GM12801 (cell line): Measurements from ENCODE around the gene RRP7A.

Experiments used
- TF ChIP-seq, protein P1 (sequence below): IDR thresholded peaks from one replicate; pipeline ENCODE4 v1.5.1; 2011; ENCODE audit warnings: control low read depth; ENCODE audit not compliant: insufficient read length; ENCODE audit errors: extremely low read depth

The RRP7A gene

GRCh38 chr22:42473484-42474193 is 46.0 kb downstream of the RRP7A start:
- TF ChIP-seq, protein P1, sequence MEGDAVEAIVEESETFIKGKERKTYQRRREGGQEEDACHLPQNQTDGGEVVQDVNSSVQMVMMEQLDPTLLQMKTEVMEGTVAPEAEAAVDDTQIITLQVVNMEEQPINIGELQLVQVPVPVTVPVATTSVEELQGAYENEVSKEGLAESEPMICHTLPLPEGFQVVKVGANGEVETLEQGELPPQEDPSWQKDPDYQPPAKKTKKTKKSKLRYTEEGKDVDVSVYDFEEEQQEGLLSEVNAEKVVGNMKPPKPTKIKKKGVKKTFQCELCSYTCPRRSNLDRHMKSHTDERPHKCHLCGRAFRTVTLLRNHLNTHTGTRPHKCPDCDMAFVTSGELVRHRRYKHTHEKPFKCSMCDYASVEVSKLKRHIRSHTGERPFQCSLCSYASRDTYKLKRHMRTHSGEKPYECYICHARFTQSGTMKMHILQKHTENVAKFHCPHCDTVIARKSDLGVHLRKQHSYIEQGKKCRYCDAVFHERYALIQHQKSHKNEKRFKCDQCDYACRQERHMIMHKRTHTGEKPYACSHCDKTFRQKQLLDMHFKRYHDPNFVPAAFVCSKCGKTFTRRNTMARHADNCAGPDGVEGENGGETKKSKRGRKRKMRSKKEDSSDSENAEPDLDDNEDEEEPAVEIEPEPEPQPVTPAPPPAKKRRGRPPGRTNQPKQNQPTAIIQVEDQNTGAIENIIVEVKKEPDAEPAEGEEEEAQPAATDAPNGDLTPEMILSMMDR: no peak

- TF ChIP-seq, protein P1: no peak
These were observed 46.9 kb downstream of the RRP7A start for GRCh38 chr22:42472671-42473070.

DNA sequence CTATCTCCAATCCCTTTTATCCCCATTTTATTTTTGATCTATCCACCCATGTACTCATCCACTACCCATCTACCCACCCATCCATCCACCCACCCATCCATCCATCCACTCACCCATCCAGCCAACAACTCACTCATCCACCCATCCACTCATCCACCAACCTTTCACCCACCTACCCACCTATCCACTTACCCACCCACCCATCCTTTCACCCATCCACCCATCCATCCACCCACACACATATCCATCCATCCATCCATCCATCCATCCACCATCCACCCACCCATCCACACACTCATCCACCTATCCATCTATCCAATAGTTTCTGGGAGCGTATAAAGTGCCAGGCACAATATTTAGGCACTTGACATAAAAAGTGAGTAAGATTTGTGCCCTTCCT is 48.2 kb downstream of the RRP7A start:
- TF ChIP-seq, protein P1: no peak

DNA sequence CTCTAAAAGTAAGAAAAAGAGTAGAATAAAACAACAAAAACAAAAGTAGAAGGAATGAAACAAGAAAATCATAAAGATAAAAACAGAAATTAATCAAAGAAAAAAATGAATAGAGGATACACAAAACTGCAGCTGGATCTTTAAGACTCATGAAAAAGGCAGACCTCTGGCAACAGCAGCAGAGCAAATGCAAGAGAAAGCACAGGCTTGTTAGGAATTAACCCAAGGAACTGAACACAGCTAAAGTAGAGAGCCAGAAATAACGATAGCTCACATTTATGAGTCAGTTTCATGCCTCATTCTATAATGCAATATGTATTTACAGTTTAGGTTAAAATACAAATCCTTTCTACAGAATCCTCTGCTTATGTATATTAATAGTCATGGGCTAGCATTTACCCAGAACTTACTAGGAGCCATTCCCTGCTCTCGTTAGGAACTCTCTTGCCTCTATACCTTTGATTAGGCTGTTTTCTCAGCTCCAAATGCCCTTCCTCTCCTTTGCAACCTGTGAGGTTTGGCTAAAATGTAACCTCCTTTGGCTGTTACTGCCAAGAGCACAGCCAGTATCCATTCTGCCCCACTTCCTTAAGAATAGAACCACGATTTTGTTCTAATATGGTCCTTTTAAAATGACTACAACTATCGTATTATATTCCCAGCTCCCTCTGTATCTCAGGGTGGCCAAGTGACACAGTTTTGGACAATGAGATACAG is 49.1 kb downstream of the RRP7A start:
- TF ChIP-seq, protein P1: no peak

GRCh38 chr22:42468841-42469240 is 50.8 kb downstream of the RRP7A start:
- TF ChIP-seq, protein P1: no peak

GRCh38 chr22:42462016-42462415 is 57.6 kb downstream of the RRP7A start:
- TF ChIP-seq, protein P1: no peak

DNA sequence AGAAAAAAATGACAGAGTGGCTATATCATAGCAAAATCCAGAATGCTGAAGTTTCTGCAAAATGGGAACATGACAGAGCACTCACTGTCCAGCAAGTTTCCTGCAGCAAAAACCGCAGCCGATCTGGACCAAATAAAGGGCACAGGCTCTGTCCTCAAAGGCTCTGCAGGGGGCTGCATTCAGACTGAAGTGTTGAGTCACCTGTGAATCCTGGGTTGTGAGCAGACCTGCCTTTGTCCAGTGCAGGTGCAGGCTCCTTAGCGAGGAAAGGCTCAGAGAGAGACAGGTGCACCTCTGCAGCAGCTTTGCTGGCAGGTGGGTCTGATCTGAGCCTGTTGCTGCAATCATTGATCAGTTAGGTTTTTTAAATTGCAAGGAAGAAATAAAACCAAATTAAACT is 58.1 kb downstream of the RRP7A start:
- TF ChIP-seq, protein P1: no peak
